GM21381 (cell line): Measurements from ENCODE around the gene MALL.
"Not testable (repeated sequence)": the region's sequence is repeated elsewhere in the genome, so short reads cannot be mapped to it uniquely, and the experiment has no call there.

Source experiments
- ATAC-seq: cut with Tn5 transposase; IDR thresholded peaks from one replicate; pipeline ENCODE4 v1.9.1; 2021; ENCODE audit warnings: mild to moderate bottlenecking, moderate library complexity; ENCODE audit not compliant: unreplicated experiment

Gene MALL

DNA sequence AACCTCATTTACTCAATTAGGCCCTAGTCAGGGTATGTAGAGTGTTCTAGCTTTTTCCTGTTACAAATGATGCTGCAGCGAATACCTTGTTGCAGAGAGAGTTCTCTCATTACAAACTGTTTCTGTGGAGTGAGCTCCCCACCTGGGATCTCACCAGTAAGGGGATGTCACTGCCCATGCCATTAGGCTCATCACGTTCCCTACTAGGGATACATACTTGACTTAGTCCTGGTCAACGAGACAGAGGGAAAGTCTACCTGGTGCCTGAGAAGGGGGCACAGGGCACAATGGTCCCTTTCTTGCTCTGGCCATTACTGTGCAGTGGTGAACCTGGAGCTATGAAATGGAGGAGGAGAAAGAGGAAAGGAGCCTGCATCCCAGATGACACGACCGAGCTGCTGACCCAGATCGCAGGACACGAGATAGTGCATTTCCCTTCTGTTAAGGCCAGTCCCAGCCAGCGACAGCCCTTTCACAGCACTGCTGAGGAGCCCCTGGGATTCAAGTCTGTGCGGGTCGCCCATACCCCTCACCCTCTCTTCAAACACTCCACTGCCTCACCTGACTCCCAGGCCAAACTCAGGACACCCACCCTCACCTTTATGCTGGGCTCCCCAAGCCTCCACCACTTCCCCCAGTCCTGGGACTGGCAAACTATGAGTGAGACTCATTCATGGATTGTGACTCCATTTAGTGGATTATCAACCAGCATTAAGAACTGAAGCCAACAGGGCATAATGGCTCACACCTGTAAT, 16.0 kb downstream of the MALL start:
- ATAC-seq: no peak

DNA sequence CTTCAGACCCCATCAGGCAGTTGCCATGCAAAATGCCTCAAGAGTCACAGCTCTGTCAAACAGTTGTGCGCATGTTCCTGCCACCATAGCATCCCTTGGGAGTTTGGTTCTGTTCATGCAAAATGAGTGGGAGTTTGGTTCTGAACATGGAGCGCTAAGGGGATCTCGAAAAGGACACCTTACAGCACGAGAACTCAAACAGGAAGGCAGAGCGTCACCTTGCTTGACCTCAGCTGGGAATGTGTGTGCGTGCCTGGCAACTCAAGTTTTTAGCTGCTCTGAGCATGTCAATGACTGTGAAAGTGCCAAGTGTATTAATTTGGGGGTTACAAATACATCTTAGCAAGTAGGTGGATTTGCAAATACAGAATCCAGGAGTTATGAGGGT, 16.6 kb downstream of the MALL start:
- no peak for ATAC-seq

DNA sequence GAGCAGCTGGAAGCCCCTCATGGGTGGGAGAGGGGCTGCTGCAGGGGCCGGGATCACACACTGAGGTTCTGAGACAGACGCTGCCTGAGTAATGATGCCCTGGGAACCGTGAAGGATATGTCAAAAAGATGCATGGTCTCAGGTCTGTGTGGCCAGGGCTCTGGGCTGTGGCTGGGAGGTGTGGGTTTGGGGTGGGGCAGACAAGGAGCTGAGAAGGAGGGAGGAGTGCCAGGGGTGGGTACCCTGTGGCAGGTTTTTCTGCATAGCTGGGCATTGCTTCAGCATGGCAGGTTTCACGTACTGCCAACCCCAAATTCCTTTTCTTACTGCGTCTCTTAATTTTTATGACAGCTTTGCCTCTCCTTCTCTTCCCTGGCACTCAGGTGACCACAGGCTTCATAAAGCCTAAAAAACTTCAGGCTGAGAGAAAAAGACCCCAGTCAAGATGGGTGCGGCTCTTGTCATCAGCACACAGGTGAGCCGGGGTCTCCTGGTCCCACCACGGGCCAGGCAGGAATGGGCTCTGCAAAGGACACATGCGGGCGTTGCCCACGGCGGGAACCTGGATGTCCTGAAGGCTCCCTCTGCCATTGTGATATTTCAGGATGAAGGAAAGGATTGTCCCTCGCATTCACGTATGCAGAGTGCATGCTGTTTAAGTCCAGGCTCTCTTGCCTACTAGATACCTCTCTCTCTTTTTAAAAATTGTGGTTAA, 18.0 kb downstream of the MALL start:
- ATAC-seq: no peak

DNA sequence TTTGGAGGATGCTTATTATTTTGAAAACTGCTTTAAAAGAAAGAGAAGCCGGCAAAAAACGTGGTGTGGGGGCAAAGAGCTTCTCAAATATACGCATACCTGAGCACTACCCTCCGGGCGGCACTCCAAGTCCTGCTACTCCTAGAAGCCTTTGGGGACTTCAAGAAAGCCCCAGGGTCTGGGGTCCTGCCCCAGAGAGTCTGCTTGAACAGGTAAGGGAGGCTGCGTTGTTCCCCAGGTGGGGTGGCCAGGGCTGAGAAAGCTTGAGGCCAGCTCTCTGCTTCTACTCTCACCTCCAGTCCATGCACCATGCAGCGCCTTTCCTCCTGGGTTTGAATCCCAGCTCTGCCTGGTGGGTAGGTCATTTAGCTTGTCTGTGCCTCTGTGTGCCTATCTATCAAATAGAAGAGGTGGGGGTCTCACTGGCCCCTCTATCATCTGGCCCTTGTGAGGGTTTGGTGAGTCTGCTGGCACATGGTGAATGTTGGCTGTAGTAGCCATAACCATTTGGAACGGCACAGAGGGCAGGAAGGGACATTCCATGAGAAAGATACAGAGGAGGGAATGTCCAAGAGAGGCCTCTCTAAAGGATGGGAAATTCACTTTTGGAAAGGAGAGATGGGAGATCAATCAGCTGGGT, 19.5 kb downstream of the MALL start:
- ATAC-seq: no peak

GRCh38 chr2:110094884-110095534, 20.6 kb downstream of the MALL start:
- not testable (repeated sequence) for ATAC-seq

- not testable (repeated sequence) for ATAC-seq
These were observed 21.7 kb downstream of the MALL start for GRCh38 chr2:110093924-110094323.

DNA sequence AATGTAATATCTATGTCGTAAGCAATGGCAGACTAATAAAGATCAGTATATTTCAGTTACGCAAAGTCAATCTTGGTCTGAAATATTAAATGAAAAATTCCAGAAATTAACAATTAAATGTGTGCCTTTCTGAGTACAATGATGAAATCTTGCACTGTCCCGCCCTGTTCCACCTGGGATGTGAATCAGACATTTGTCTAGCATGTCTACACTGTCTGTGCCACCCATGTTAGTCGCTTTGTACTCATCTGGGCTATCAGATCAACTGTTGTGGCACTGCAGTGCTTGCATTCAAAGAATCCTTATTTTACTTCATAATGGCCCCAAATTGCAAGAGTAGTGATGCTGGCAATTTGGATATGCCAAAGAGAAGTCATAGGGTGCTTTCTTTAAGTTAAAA, 25.5 kb downstream of the MALL start:
- not testable (repeated sequence) for ATAC-seq

DNA sequence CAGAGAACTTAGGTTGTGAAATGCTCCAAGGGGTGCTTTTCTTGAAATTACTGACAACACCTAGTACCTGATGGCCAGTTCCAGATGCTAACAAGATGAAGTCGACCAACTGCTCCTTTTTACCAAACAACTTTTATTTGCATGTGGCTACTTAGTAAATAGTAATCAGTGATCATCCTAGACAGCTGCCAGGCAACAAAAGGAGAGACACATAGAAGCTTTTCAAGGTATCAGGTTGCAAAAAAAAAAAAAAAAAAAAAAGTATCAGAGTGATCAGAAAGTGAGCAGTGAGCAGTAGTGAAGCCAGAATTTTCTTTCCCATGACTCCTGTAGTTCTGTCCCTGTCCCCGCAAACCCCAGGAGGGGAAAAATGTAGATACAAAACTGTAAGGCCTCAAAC, 31.9 kb downstream of the MALL start:
- not testable (repeated sequence) for ATAC-seq

DNA sequence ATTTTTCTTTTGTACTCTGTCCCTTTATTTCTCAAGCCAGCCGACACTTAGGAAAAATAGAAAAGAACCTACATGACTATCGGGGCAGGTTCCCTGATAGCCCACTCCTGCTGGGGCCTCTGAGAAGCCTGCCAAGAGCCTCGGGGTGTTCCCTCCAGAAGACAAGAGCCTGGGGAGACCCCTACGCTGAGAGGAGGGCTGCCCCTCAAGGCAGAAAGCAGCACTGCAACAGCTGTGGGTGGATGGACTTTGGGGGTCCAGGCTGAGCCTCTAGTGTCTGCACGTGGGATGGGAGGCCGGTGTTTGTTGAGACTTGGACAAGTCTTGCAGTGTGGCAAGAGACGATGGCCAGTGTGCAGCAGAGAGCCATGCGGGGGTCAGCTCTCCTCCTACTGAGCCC, 32.5 kb downstream of the MALL start:
- not testable (repeated sequence) for ATAC-seq

- not testable (repeated sequence) for ATAC-seq
These were observed 37.5 kb downstream of the MALL start for GRCh38 chr2:110078104-110078503.

DNA sequence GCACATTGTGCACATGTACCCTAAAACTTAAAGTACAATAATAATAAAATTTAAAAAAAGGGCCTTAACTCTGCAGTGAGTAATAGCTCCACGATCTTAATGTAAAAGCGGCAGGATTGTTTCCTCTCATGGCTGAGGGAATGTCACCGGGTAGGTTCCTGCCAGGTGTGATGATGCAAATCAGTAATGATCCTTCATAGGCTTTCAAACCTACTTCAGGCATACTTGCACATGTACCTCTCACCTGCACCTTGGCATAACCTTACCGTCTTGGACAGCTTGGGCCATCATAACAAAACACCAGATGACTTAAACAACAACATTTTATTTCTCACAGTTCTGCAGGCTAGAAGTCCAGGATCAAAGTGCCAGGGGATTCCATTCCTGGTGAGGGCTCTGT, 39.7 kb downstream of the MALL start:
- not testable (repeated sequence) for ATAC-seq

DNA sequence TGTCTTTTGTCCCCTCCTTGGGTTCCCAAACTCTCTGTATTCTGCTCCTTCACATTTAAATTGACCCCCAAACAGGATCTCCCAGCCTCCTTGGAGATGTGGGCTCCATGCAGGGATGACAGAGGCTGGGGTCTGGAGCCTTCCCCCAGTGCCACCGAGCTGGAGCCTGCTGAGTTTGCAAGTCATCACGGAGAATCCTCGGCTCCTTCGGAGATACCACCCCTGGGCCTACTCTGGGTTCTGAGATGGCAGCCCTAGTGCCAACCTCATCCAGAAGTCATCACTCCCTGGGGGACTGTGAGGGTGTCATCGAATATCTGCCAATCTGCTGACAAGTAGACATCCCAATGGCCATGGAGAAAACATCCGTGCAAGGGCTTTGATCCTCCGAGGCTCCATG, 45.8 kb downstream of the MALL start:
- not testable (repeated sequence) for ATAC-seq

GRCh38 chr2:110068153-110068552, 47.5 kb downstream of the MALL start:
- not testable (repeated sequence) for ATAC-seq

DNA sequence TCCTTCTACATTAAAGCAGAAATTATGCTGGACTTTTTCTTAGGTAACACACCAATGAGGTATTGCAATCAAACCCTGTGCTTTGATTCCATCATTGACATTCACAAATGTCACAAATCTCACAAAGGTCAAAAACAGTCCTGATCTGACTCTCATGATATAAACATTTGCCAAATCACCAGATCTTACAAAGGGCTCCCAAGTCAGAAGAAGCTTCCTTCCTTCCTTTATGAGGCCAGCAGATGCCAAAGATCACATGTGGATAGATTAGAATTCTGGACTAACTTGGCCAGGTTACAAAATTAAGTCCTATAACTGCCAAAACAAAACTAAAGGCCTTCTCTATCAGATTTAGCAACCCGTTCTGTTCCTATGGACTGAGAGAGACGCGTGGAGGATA, 53.3 kb downstream of the MALL start:
- not testable (repeated sequence) for ATAC-seq

DNA sequence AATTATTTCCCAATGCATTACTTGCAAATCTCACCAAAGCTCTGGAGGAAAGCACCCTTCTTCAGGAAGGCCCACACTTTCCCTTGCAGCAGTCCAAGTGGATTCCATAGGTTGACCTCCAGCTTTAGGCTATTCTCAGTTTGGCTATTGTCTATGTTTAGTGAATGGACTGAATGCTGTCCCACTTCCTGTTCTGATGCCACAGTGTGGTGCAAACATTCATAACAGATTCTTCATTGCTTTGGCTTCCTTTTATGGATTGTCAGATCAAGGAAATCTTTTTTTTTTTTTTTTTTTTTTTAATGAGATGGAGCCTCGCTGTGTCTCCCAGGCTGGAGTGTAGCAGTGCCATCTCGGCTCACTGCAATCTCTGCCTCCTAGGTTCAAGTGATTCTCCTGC, 55.1 kb downstream of the MALL start:
- not testable (repeated sequence) for ATAC-seq

- not testable (repeated sequence) for ATAC-seq
These were observed 55.8 kb downstream of the MALL start for GRCh38 chr2:110059694-110060358.

GRCh38 chr2:110059009-110059693, 56.5 kb downstream of the MALL start:
- ATAC-seq: not testable (repeated sequence)

GRCh38 chr2:110058034-110058433, 57.6 kb downstream of the MALL start:
- not testable (repeated sequence) for ATAC-seq

- ATAC-seq: not testable (repeated sequence)
These were observed 59.7 kb downstream of the MALL start for GRCh38 chr2:110055819-110056408.
